ENCODE data around the gene TXNRD1.

DNA sequence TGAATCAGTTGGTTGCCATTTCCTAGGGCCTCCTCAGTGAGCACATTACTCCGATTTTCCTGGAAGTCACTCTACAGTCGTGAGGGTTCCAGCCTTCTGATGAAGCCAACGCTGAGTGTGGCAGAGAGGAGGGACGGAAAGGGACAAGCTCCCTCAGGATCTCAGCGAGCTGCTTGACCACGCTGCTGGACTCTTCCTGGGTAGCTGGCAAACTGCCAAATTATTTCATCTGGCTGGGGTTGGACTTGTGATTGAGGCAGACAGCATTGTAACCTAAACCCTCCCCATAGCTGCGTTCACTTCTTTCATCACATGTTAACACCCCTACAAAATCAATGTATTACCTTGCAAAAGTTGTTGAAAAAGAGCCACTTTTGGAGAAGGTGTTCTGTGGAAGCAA lies 171.6 kb downstream of the TXNRD1 start:
- TF ChIP-seq ZNF8 (CRISPR knock-in tag; IDR thresholded peaks at IDR 0.05) (no peak), ZFP3 (CRISPR knock-in tag; IDR thresholded peaks at IDR 0.05) (no peak), ZNF70 (CRISPR knock-in tag; IDR thresholded peaks at IDR 0.05) (no peak), TOX (CRISPR knock-in tag; IDR thresholded peaks at IDR 0.05; ENCODE audit: borderline replicate concordance) (no peak), ZFP30 (CRISPR knock-in tag; IDR thresholded peaks at IDR 0.05) (no peak)
- TF ChIP-seq, protein P1, sequence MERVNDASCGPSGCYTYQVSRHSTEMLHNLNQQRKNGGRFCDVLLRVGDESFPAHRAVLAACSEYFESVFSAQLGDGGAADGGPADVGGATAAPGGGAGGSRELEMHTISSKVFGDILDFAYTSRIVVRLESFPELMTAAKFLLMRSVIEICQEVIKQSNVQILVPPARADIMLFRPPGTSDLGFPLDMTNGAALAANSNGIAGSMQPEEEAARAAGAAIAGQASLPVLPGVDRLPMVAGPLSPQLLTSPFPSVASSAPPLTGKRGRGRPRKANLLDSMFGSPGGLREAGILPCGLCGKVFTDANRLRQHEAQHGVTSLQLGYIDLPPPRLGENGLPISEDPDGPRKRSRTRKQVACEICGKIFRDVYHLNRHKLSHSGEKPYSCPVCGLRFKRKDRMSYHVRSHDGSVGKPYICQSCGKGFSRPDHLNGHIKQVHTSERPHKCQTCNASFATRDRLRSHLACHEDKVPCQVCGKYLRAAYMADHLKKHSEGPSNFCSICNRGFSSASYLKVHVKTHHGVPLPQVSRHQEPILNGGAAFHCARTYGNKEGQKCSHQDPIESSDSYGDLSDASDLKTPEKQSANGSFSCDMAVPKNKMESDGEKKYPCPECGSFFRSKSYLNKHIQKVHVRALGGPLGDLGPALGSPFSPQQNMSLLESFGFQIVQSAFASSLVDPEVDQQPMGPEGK (CRISPR knock-in tag; IDR thresholded peaks at IDR 0.05; ENCODE audit: borderline replicate concordance), result no peak

Measured in SK-N-SH treated with all-trans-retinoic acid at 6 μM for 48 hours (cell line).